Neural cell (in vitro differentiated cells): ENCODE measurements around the gene PPFIBP2. TPM values are rescaled to one million over a fixed set of nuclear protein-coding genes. Genes with fewer than 3 reads are reported as not detected.

Source experiments
- H2AFZ ChIP-seq: fragments of 200-600, 300-800 bp; sonication (generic), shearing (Covaris generic); 2 replicates; pipeline ENCODE4 v1.6.0; 2014; ENCODE audit warnings: low read depth, mild to moderate bottlenecking, antibody characterized with exemption, low read length, moderate library complexity
- H3F3A ChIP-seq: fragments of 200-600 bp; shearing (Covaris generic); 2 replicates; pipeline ENCODE4 v1.6.1; 2016; ENCODE audit warnings: mild to moderate bottlenecking, moderate library complexity, mixed read lengths, antibody characterized with exemption, low read length; ENCODE audit not compliant: insufficient read depth, poor library complexity, severe bottlenecking
- H3K27ac ChIP-seq: fragments of 200-600, 300-800 bp; sonication (generic), shearing (Covaris generic); 2 replicates; pipeline ENCODE4 v1.5.1; 2014; ENCODE audit warnings: mild to moderate bottlenecking, low read length, moderate library complexity
- H3K27me3 ChIP-seq: fragments of 300-800, 200-600 bp; sonication (generic), shearing (Covaris generic); 2 replicates; pipeline ENCODE4 v1.6.0; 2014; ENCODE audit warnings: mild to moderate bottlenecking, low read depth, low read length, moderate library complexity; ENCODE audit not compliant: insufficient read depth
- H3K36me3 ChIP-seq: fragments of 300-800, 200-600 bp; sonication (generic), shearing (Covaris generic); 2 replicates; pipeline ENCODE4 v1.5.1; 2014; ENCODE audit warnings: mild to moderate bottlenecking, antibody characterized with exemption, low read length, moderate library complexity; ENCODE audit not compliant: insufficient read depth
- H3K4me2 ChIP-seq: fragments of 300-800, 200-600 bp; sonication (generic), shearing (Covaris generic); 2 replicates; pipeline ENCODE4 v1.6.0; 2014; ENCODE audit warnings: mild to moderate bottlenecking, low read length
- H3K4me3 ChIP-seq: fragments of 300-800, 200-600 bp; sonication (generic), shearing (Covaris generic); 2 replicates; pipeline ENCODE4 v1.5.1; 2014; ENCODE audit warnings: mild to moderate bottlenecking, low read length, moderate library complexity
- H3K79me2 ChIP-seq: fragments of 200-600 bp; shearing (Covaris generic); replicated peaks from 2 replicates; pipeline ENCODE4 v1.6.0; 2014; ENCODE audit warnings: mild to moderate bottlenecking, low read length, moderate library complexity; ENCODE audit not compliant: insufficient read depth
- H3K9ac ChIP-seq: fragments of 300-800, 200-600 bp; sonication (generic), shearing (Covaris generic); 2 replicates; pipeline ENCODE4 v1.6.1; 2016; ENCODE audit warnings: mild to moderate bottlenecking, low read length, mixed read lengths
- H3K9me2 ChIP-seq: fragments of 200-600 bp; shearing (Covaris generic); 2 replicates; pipeline ENCODE4 v1.6.1; 2016; ENCODE audit warnings: mild to moderate bottlenecking, low read length, mixed read lengths; ENCODE audit not compliant: insufficient read depth
- H3K9me3 ChIP-seq: fragments of 200-600, 300-800 bp; sonication (generic), shearing (Covaris generic); 2 replicates; pipeline ENCODE4 v1.6.1; 2016; ENCODE audit warnings: mild to moderate bottlenecking, mixed run types, low read length, moderate library complexity, mixed read lengths
- H4K20me1 ChIP-seq: fragments of 200-600 bp; shearing (Covaris generic); 2 replicates; pipeline ENCODE4 v1.6.1; 2016; ENCODE audit warnings: mild to moderate bottlenecking, mixed run types; ENCODE audit not compliant: insufficient read depth
- CTCF ChIP-seq: fragments of 450-650 bp; IDR thresholded peaks from 2 replicates; pipeline ENCODE4 v1.5.1; 2014; ENCODE audit warnings: antibody characterized with exemption, mild to moderate bottlenecking, moderate library complexity; ENCODE audit not compliant: poor library complexity, severe bottlenecking
- EP300 ChIP-seq: fragments of 450-650 bp; conservative IDR thresholded peaks from 2 replicates; pipeline ENCODE4 v1.6.1; 2014; ENCODE audit warnings: antibody characterized with exemption, mild to moderate bottlenecking, moderate library complexity; ENCODE audit not compliant: poor library complexity, severe bottlenecking
- EZH2 ChIP-seq: fragments of 200-600, 300-800 bp; shearing (Covaris generic), sonication (generic); IDR thresholded peaks from 2 replicates; pipeline ENCODE4 v1.6.1; 2014; ENCODE audit warnings: antibody characterized with exemption, low read length, borderline replicate concordance, mild to moderate bottlenecking; ENCODE audit not compliant: insufficient read depth, poor library complexity, severe bottlenecking
- MXI1 ChIP-seq: fragments of 450-650 bp; conservative IDR thresholded peaks from 2 replicates; pipeline ENCODE4 v1.6.1; 2014; ENCODE audit warnings: antibody characterized with exemption, mild to moderate bottlenecking; ENCODE audit not compliant: poor library complexity, severe bottlenecking
- POLR2AphosphoS5 ChIP-seq: IDR thresholded peaks from 2 replicates; pipeline ENCODE4 v1.6.1; 2012
- RAD21 ChIP-seq: fragments of 450-650 bp; conservative IDR thresholded peaks from 2 replicates; pipeline ENCODE4 v1.6.1; 2014; ENCODE audit warnings: antibody characterized with exemption, mild to moderate bottlenecking, moderate library complexity
- REST ChIP-seq: IDR thresholded peaks from 2 replicates; pipeline ENCODE4 v1.6.1; 2012; ENCODE audit warnings: borderline replicate concordance
- SMC3 ChIP-seq: fragments of 450-650 bp; conservative IDR thresholded peaks from 2 replicates; pipeline ENCODE4 v1.6.1; 2014; ENCODE audit warnings: antibody characterized with exemption, mild to moderate bottlenecking, moderate library complexity; ENCODE audit not compliant: poor library complexity
- TAF1 ChIP-seq: IDR thresholded peaks from 2 replicates; pipeline ENCODE4 v1.6.1; 2012; ENCODE audit warnings: low read depth
- polyA plus RNA-seq: library from polyadenylated mRNA; depleted of rRNA; stranded (reverse); fragments of >200 nt; gene quantifications from 2 replicates; pipeline ENCODE4 v1.2.3, GENCODE V29; 2014

The PPFIBP2 gene
- polyA plus RNA-seq, 1 donor from 2014 or later = not detected

- no peak overlapping the region for H3K4me2 ChIP-seq
- no peak for TF ChIP-seq EP300
- TF ChIP-seq POLR2AphosphoS5 = no peak
- no peak for TF ChIP-seq CTCF
- TF ChIP-seq SMC3 = no peak
- no peak for TF ChIP-seq REST
- no peak for TF ChIP-seq MXI1
- no peak for TF ChIP-seq TAF1
- no peak overlapping the region for H2AFZ ChIP-seq
- no peaks in the 10 kb centered on the region for H3K36me3 ChIP-seq
- no peaks in the 10 kb centered on the region for H3F3A ChIP-seq
- H3K9ac ChIP-seq = no peak overlapping the region
- no peaks in the 10 kb centered on the region for H3K9me3 ChIP-seq
- no peaks in the 10 kb centered on the region for H3K79me2 ChIP-seq
- H3K9me2 ChIP-seq = no peaks in the 10 kb centered on the region
- no peak overlapping the region for H3K4me3 ChIP-seq
- no peak overlapping the region for H3K27ac ChIP-seq
- H4K20me1 ChIP-seq = no peaks in the 10 kb centered on the region
- no peaks in the 10 kb centered on the region for H3K27me3 ChIP-seq
Observed at GRCh38 chr11:7531011-7531410, 17.2 kb downstream of the PPFIBP2 start.

- Histone ChIP-seq H3K27me3 (no peaks in the 10 kb centered on the region), H3K79me2 (no peaks in the 10 kb centered on the region), H4K20me1 (no peaks in the 10 kb centered on the region), H3K9ac (no peak overlapping the region), H3K9me2 (no peaks in the 10 kb centered on the region), H3K4me2 (no peak overlapping the region), H3K27ac (no peak overlapping the region), H3K36me3 (no peaks in the 10 kb centered on the region), H3F3A (no peaks in the 10 kb centered on the region), H3K9me3 (no peaks in the 10 kb centered on the region), H2AFZ (no peak overlapping the region), H3K4me3 (no peak overlapping the region)
- TF ChIP-seq SMC3 (no peak), RAD21 (no peak), EZH2 (no peak), REST (no peak), EP300 (no peak), MXI1 (no peak), CTCF (no peak), TAF1 (no peak), POLR2AphosphoS5 (no peak)
Observed at GRCh38 chr11:7532405-7533145, 18.8 kb downstream of the PPFIBP2 start.
